K562 (cell line): Measurements from ENCODE around the gene GET3. TPM values are rescaled to one million over a fixed set of nuclear protein-coding genes. Genes with fewer than 3 reads are reported as not detected.
A peak's percentile ranks its signal among the peaks of the same experiment; 100 is the strongest.

Experiments used
- GTF2E2 ChIP-seq: fragments of 200-800 bp; sonication (Bioruptor generic); IDR thresholded peaks from 2 replicates; pipeline ENCODE4 v1.6.1; 2016; ENCODE audit warnings: missing genetic modification characterization, missing compliant biosample characterization
- MYNN ChIP-seq, 2 experiments: sonication (generic); formaldehyde crosslinking in 1 of 2; IDR thresholded peaks; 2 replicates each; pipeline versions ENCODE4 v1.5.0 to v1.6.1; 2016 to 2020; ENCODE audit warnings: antibody characterized with exemption in 1 of 2, missing genetic modification reagents in 1 of 2
- NONO ChIP-seq, 2 experiments: fragments of 200-400 bp in 1 of 2; fragments of 450-650 bp in 1 of 2; formaldehyde crosslinking in 1 of 2; IDR thresholded peaks; 2 replicates each; pipeline ENCODE4 v1.6.1; 2017; ENCODE audit warnings: low read depth in 2 of 2, mild to moderate bottlenecking in 2 of 2, moderate library complexity in 2 of 2, low read length in 1 of 2
- PHF21A ChIP-seq: fragments of 450-650 bp; IDR thresholded peaks from 2 replicates; pipeline ENCODE4 v1.6.1; 2017; ENCODE audit warnings: low read depth, borderline replicate concordance
- ZNF239 ChIP-seq: fragments of 250-450 bp; sonication (Bioruptor Pico); IDR thresholded peaks from 2 replicates; pipeline ENCODE4 v1.4.0; 2020; ENCODE audit warnings: mild to moderate bottlenecking
- ZNF398 ChIP-seq: fragments of 250-450 bp; sonication (Bioruptor Pico); IDR thresholded peaks from 2 replicates; pipeline ENCODE4 v1.8.0; 2021; ENCODE audit warnings: moderate library complexity, mild to moderate bottlenecking, inconsistent platforms
- ZNF699 ChIP-seq: fragments of 250-450 bp; sonication (Bioruptor Pico); IDR thresholded peaks from 2 replicates; pipeline ENCODE4 v1.8.0; 2021; ENCODE audit warnings: mild to moderate bottlenecking, moderate library complexity; ENCODE audit not compliant: insufficient replicate concordance
- polyA plus RNA-seq, 8 experiments: library from polyadenylated mRNA; depleted of rRNA in 4 of 8; stranded (reverse) in 5 of 8; unstranded in 3 of 8; fragments of >200 nt; fragmentation: Nextera tagmentation in 2 of 8; fragmentation: Illumina TruSeq in 1 of 8; extraction: Ambion mirVana in 2 of 8; extraction: Trizol in 1 of 8; gene quantifications; 2 replicates each; pipeline versions ENCODE4 v1.2.1 to v1.2.3, GENCODE V29; 2011 to 2014; ENCODE audit warnings: inconsistent platforms in 1 of 8, missing spikeins in 1 of 8
- total RNA-seq, 7 experiments: library from RNA; depleted of rRNA in 6 of 7; stranded (reverse); fragments of >200 nt in 6 of 7; fragmentation: Illumina TruSeq in 2 of 7; extraction: Trizol in 2 of 7; gene quantifications; 2 replicates each; pipeline versions ENCODE4 v1.2.1 to v1.2.3, GENCODE V29; 2011 to 2021; ENCODE audit warnings: low replicate concordance in 1 of 7
- TF ChIP-seq, protein P1 (sequence below): fragments of 450-650 bp; IDR thresholded peaks from 2 replicates; pipeline ENCODE4 v1.6.1; 2018; ENCODE audit not compliant: partially characterized antibody
- TF ChIP-seq, protein P2 (sequence below), 2 experiments: fragments of 450-650 bp; formaldehyde crosslinking in 1 of 2; IDR thresholded peaks; 2 replicates each; pipeline versions ENCODE4 v1.4.0 to v1.6.1; 2014 to 2020; ENCODE audit warnings: mild to moderate bottlenecking in 2 of 2, borderline replicate concordance in 1 of 2, low read depth in 1 of 2

The GET3 gene
- total and polyA plus RNA-seq, 9 of the 15 experiments (the other 6 are each of a cell fraction or from before 2014, with no cell fraction given), result 8.3 to 83.5 (median 51.8) TPM

- TF ChIP-seq, protein P1, sequence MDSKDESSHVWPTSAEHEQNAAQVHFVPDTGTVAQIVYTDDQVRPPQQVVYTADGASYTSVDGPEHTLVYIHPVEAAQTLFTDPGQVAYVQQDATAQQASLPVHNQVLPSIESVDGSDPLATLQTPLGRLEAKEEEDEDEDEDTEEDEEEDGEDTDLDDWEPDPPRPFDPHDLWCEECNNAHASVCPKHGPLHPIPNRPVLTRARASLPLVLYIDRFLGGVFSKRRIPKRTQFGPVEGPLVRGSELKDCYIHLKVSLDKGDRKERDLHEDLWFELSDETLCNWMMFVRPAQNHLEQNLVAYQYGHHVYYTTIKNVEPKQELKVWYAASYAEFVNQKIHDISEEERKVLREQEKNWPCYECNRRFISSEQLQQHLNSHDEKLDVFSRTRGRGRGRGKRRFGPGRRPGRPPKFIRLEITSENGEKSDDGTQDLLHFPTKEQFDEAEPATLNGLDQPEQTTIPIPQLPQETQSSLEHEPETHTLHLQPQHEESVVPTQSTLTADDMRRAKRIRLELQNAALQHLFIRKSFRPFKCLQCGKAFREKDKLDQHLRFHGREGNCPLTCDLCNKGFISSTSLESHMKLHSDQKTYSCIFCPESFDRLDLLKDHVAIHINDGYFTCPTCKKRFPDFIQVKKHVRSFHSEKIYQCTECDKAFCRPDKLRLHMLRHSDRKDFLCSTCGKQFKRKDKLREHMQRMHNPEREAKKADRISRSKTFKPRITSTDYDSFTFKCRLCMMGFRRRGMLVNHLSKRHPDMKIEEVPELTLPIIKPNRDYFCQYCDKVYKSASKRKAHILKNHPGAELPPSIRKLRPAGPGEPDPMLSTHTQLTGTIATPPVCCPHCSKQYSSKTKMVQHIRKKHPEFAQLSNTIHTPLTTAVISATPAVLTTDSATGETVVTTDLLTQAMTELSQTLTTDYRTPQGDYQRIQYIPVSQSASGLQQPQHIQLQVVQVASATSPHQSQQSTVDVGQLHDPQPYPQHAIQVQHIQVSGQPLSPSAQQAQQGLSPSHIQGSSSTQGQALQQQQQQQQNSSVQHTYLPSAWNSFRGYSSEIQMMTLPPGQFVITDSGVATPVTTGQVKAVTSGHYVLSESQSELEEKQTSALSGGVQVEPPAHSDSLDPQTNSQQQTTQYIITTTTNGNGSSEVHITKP, result peak; percentile 56
- TF ChIP-seq MYNN (IDR thresholded peaks at IDR 0.05), result no peak
- TF ChIP-seq MYNN (CRISPR knock-in tag; IDR thresholded peaks at IDR 0.05), result no peak
- TF ChIP-seq ZNF239, result no peak
- no peak for TF ChIP-seq NONO (IDR thresholded peaks at IDR 0.05; ENCODE audit: low read depth in 2 of 2, low read length in 1 of 2)
- no peak for TF ChIP-seq ZNF398 (CRISPR knock-in tag)
- TF ChIP-seq ZNF699 (CRISPR knock-in tag), result no peak
- no peak for TF ChIP-seq PHF21A
- TF ChIP-seq, protein P2, sequence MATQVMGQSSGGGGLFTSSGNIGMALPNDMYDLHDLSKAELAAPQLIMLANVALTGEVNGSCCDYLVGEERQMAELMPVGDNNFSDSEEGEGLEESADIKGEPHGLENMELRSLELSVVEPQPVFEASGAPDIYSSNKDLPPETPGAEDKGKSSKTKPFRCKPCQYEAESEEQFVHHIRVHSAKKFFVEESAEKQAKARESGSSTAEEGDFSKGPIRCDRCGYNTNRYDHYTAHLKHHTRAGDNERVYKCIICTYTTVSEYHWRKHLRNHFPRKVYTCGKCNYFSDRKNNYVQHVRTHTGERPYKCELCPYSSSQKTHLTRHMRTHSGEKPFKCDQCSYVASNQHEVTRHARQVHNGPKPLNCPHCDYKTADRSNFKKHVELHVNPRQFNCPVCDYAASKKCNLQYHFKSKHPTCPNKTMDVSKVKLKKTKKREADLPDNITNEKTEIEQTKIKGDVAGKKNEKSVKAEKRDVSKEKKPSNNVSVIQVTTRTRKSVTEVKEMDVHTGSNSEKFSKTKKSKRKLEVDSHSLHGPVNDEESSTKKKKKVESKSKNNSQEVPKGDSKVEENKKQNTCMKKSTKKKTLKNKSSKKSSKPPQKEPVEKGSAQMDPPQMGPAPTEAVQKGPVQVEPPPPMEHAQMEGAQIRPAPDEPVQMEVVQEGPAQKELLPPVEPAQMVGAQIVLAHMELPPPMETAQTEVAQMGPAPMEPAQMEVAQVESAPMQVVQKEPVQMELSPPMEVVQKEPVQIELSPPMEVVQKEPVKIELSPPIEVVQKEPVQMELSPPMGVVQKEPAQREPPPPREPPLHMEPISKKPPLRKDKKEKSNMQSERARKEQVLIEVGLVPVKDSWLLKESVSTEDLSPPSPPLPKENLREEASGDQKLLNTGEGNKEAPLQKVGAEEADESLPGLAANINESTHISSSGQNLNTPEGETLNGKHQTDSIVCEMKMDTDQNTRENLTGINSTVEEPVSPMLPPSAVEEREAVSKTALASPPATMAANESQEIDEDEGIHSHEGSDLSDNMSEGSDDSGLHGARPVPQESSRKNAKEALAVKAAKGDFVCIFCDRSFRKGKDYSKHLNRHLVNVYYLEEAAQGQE (IDR thresholded peaks at IDR 0.05; ENCODE audit: borderline replicate concordance), result no peak
- TF ChIP-seq, protein P2 (CRISPR knock-in tag; IDR thresholded peaks at IDR 0.05; ENCODE audit: low read depth), result no peak
- no peak for TF ChIP-seq GTF2E2 (tag)
Measured at GRCh38 chr19:12733369-12734214, 3.7 kb upstream of the GET3 start (continued).
